HG02759 (cell line): ENCODE results near the gene ITIH5.

Experiments
- ATAC-seq: cut with Tn5 transposase; IDR thresholded peaks from one replicate; pipeline ENCODE4 v1.9.1; 2021; ENCODE audit warnings: mild to moderate bottlenecking, moderate library complexity; ENCODE audit not compliant: unreplicated experiment

The ITIH5 gene

GRCh38 chr10:7635408-7636125, 31.2 kb downstream of the ITIH5 start:
- ATAC-seq: no peak

- ATAC-seq: no peak
Observed at GRCh38 chr10:7634142-7634894, 32.4 kb downstream of the ITIH5 start.

GRCh38 chr10:7626283-7626682, 40.5 kb downstream of the ITIH5 start:
- ATAC-seq: no peak

DNA sequence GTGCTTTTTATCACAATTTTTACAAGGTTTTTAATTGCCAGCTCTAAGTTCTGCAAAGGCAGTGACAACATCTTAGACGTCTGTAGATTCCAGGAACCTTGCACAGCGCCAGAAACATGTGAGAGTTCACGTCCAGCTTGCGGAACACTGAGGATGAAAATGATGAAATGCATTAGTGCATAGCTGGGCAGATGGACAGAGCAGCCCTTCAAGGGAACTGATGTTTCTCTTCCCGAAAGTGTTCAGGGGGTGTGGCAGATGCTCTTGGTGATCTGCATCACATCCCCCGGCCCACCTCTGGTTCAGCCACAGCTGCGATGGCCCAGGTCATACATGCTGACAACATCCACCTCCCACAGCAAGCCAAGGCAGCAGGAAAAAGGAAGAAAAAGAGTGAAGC, 40.9 kb downstream of the ITIH5 start:
- no peak for ATAC-seq

- ATAC-seq: no peak
Observed at GRCh38 chr10:7625009-7625408, 41.8 kb downstream of the ITIH5 start.

GRCh38 chr10:7622969-7623368, 43.8 kb downstream of the ITIH5 start:
- no peak for ATAC-seq

DNA sequence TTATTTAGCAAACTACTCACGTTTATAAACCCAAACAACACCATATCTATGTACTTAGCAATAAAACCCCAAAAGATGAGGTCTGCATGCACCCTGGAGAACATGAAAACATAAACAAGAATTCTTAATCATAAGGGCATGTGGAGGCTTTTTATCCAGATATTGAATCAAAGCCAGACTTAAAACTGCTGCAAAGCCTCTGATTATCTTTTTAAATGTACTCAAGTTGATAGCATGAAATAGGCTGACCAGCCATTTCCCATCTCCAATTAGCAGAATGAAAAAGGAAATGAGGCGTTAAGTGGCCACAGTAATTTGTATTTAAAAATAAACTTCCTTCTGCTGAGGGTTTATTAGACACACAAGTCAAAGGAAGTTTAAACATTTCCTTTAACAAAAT, 48.3 kb downstream of the ITIH5 start:
- ATAC-seq: no peak

- ATAC-seq: no peak
Observed at GRCh38 chr10:7611909-7612308, 54.9 kb downstream of the ITIH5 start.

DNA sequence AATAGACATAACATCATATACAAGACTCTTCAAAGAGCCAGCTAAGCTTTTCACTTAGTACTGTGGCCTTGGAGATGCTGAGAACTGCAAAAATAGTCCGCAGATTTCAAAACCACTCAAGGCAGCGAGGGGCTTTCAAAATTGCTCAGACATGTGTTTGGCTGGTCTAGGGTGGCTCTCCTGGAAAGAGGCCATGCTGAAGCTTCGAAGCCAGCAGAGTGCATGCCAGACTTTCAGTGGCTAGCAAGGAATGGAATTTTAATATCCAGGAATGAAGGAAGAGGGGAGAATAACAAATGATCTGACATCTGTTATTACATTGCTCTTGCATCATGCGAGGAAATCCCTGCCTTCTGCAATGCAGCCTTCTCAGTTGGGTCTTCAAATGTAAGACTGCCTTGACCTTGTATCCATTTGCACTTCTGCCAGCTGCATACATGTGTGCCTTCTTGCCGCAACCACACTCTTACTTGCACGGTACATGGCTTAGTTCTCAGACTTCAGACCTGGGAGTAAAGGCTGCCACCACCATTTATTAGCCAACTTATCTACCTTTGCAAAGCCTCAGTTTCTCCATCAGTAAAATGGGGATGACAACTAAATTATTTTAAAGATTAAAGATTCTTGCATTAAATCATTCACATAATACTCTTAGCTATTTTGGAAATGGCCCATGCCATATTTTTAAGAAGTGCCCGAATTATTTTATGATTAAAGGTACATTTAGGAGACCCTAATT, 55.9 kb downstream of the ITIH5 start:
- ATAC-seq: no peak

DNA sequence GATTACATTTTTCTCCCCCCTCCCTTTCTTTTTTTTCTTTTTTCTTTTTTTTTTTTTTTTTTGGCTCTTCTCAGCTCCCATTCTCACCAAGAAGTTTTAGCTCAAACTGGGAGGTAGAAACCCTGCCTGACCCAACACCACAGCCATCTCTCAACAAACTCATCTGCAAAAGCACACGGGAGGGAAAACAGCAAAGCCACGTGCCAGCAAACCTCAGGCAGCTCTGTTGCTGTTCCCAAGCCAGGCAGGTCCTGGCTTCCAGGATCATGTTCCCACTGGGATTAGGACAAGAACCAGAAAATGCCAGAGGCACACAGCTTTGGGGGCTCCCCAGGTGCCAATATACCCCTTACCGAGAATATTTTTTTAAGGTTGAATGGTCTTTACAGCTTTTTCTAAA, 56.7 kb downstream of the ITIH5 start:
- ATAC-seq: no peak

GRCh38 chr10:7609556-7609955, 57.2 kb downstream of the ITIH5 start:
- no peak for ATAC-seq

- no peak for ATAC-seq
Observed at GRCh38 chr10:7608001-7608400, 58.8 kb downstream of the ITIH5 start.

- no peak for ATAC-seq
Observed at GRCh38 chr10:7606951-7607404, 59.8 kb downstream of the ITIH5 start.

DNA sequence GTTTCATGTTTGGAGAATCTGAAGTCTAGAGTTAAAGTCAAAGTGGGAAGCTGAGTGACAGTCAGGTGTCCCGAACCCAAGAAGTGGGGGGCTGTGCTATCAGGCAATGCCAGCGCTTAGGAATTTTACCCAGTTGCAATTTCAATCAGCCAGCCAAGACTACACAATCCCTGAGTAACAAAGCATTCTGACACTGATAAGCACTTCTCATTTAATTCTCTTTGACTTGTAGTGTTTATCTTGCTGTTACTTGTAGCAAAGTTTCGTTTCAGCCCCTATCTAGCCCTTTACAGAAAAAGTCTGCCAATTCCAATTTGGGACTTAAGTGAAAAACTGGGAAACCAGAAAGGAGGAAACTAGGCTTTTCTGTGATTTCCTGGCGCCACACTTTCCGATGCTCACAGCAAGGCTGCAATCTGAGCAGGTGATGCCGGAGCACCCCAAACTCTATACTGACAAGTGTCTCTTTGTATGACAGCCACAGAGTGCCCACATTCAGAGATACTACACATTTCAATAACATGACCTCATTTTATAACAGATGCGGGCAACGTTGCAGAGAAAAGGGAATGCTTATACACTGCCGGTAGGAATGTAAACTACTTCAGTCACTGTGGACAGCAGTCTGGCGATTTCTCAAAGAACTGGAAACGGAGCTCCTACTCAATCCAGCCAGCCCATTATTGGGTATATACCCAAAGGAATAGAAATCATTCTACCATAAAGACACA, 61.0 kb downstream of the ITIH5 start:
- ATAC-seq: no peak

GRCh38 chr10:7601023-7601656, 65.6 kb downstream of the ITIH5 start:
- no peak for ATAC-seq

DNA sequence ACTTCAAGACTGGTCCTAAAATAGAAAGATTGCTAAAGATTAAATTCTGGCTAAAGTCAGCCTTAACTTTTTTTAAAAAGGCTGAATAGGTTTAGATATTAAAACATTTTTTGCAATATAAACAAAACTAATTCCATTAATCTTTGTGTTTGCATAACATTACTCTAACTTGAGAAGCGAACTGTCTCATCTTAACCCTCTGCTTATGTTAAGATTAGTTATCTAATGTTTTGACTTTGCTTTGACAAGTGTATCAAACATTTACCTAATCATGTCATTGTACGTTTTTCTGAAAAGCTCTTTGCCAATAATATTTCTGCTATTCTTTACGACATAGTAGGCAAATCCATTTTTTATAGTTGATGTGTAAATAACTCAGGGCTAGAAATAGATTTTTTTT, 68.0 kb downstream of the ITIH5 start:
- no peak for ATAC-seq

DNA sequence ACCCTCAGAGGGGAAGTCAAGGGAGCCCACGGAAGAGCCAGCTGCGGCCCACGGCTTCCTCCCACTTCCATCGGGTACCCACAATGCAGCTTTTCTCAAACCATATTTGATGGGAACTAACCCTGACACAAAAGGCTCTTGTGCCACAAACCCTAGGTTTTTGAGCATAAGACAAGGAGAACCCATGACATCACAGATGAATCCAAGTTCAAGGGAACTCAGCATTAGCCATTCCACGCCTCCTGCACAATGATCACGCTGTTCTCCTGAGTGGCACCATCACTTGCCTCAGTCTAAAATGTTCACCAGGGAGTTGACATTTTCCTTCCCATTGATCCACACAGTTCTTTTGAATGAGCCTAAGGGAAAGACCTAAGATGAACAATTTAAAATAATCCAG, 70.4 kb downstream of the ITIH5 start:
- ATAC-seq: no peak

DNA sequence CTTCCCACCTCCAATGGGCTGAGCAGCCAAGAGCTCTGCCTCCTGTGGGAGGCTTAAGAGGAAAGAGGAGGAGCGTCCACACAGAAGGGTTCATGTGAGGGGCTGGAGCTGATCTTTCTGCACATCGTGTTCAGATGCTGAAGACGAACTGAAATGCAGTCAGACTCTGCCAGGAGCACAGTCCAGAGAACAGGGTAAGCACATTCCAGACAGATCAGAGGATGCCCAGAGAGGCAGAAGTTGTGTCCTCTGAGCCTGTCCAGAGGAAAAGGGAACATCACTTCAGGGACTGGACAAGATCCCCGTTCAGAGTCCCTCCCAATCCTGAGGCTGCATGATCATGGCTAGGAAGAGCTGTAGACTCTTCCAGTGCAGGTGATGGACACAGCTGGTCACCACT, 72.9 kb downstream of the ITIH5 start:
- no peak for ATAC-seq

DNA sequence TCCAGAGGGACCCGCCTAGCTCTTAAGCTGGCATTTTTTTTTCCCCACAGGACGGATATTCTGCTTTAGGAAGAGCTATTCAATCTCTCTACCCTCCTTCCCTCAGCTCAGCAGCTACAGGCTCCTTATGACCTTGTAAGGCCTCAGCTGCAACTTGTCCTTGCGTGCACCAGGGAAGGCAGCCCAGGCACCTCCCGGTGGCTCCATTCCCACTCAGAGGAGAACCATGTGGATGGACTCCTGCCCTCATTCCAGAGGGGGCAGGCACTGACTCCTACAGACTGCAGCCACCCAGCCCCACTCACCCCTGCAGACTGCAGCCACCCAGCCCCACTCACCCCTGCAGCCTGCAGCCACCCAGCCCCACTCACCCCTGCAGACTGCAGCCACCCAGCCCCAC, 73.7 kb downstream of the ITIH5 start:
- no peak for ATAC-seq

- no peak for ATAC-seq
Observed at GRCh38 chr10:7592627-7593026, 74.1 kb downstream of the ITIH5 start.

DNA sequence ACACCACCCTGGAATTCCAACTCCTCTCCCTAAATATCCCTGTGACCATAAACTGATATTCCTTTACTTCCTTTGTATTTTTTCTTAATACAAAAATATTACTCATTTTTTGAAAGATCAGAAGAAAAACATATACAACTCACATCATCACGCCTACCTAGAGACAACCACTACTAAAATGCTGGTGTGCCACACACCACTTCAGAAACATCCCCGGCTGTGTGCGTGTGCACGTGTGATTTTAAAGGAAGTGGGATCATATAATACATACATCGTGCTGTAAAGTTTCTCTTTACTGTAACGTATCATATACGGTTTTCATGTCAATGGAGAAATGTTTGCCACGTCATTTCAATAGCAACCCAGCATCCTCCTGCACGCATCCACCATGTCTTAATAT, 76.5 kb downstream of the ITIH5 start:
- ATAC-seq: no peak
